ENCODE data around the gene MRPL52.
"Not testable (repeated sequence)": the region's sequence is repeated elsewhere in the genome, so short reads cannot be mapped to it uniquely, and the experiment has no call there.

The MRPL52 gene

GRCh38 chr14:22811722-22812121, 18.0 kb upstream of the MRPL52 start:
- DNase-seq: no peak

- DNase-seq: no peak
Observed at GRCh38 chr14:22812744-22813143, 16.9 kb upstream of the MRPL52 start.

- DNase-seq: no peak
Observed at GRCh38 chr14:22813145-22813544, 16.5 kb upstream of the MRPL52 start.

GRCh38 chr14:22814373-22814772, 15.3 kb upstream of the MRPL52 start:
- no peak for DNase-seq

- no peak for DNase-seq
Observed at GRCh38 chr14:22814941-22815713, 14.6 kb upstream of the MRPL52 start, which contains the start of gene SLC7A7. TSS of gene SLC7A7 (minus strand) at chr14:22815435. CDS start at chr14:22813398, 2,037 bp downstream.

- peak in 1 of 2 donors; percentile 14 for DNase-seq
Observed at GRCh38 chr14:22819151-22819988, 10.3 kb upstream of the MRPL52 start.

GRCh38 chr14:22820731-22821130, 9.0 kb upstream of the MRPL52 start:
- DNase-seq: no peak

GRCh38 chr14:22821193-22822015, 8.3 kb upstream of the MRPL52 start:
- no peak for DNase-seq

- no peak for DNase-seq
Observed at GRCh38 chr14:22822016-22822570, 7.6 kb upstream of the MRPL52 start.

- DNase-seq: peak; percentile 46 to 55
Observed at GRCh38 chr14:22822571-22823098, 7.1 kb upstream of the MRPL52 start.

GRCh38 chr14:22824711-22825359, 4.9 kb upstream of the MRPL52 start:
- no peak for DNase-seq

- not testable (repeated sequence) for DNase-seq
Observed at GRCh38 chr14:22829076-22829660, 519 bp upstream of the MRPL52 start.

- DNase-seq: no peak
Observed at GRCh38 chr14:22830443-22831010, 840 bp downstream of the MRPL52 start.

- DNase-seq: no peak
Observed at GRCh38 chr14:22835505-22835904, 5.8 kb downstream of the MRPL52 start.

- DNase-seq: peak in 1 of 2 donors; percentile 19
Observed at GRCh38 chr14:22836301-22837113, 6.8 kb downstream of the MRPL52 start, which contains the start of gene MMP14. TSS of gene MMP14 (plus strand) at chr14:22836585. CDS start at chr14:22836818, 233 bp downstream.

GRCh38 chr14:22837114-22837749, 7.5 kb downstream of the MRPL52 start:
- no peak for DNase-seq

GRCh38 chr14:22837750-22838538, 8.3 kb downstream of the MRPL52 start:
- no peak for DNase-seq

- DNase-seq: peak in 1 of 2 donors; percentile 22
Observed at GRCh38 chr14:22838631-22839041, 8.9 kb downstream of the MRPL52 start.

Measured in hippocampal formation (tissue), 2 donors.